ENCODE measurements around the gene EIF2B2.
"Not testable (repeated sequence)": the region's sequence is repeated elsewhere in the genome, so short reads cannot be mapped to it uniquely, and the experiment has no call there.

The EIF2B2 gene

DNA sequence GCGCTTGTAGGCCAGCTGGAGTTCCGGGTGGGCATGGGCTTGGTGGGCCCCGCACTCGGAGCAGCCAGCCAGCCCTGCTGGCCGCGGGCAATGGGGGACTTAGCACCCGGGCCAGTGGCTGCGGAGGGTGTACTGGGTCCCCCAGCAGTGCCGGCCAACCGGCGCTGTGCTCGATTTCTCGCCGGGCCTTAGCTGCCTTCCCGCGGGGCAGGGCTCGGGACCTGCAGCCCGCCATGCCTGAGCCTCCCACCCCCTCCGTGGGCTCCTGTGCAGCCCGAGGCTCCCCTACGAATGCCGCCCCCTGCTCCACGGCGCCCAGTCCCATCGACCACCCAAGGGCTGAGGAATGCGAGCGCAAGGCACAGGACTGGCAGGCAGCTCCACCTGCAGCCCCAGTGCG lies 8.5 kb upstream of the EIF2B2 start:
- DNase-seq (ENCODE audit: low spot score) = not testable (repeated sequence)

DNA sequence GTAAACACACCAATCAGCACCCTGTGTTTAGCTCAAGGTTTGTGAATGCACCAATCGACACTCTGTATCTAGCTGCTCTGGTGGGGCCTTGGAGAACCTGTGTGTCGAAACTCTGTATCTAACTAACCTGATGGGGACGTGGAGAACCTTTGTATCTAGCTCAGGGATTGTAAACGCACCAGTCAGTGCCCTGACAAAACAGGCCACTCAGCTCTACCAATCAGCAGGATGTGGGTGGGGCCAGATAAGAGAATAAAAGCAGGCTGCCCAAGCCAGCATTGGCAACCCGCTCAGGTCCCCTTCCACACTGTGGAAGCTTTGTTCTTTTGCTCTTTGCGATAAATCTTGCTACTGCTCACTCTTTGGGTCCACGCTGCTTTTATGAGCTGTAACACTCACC lies 6.9 kb upstream of the EIF2B2 start:
- DNase-seq (ENCODE audit: low spot score) = not testable (repeated sequence)

DNA sequence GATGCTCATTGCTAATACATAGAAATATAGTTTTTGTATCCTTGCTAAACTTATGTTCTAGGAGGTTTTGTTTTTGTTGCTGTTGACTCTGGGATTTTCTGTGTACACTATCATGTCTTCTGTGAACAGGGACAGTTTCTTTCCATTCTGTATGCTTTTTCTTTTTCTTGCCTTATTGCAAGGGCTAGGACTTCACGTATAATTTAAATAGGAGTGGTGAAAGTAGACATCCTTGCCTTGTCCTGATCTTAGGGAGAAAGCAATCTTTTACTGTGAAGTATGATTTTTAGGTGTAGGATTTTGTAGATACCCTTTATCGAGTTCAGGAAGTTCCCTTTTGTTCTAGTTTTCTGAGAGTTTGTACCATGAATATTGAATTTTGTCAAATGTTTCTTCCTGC lies 1.5 kb upstream of the EIF2B2 start:
- DNase-seq (ENCODE audit: low spot score) = no peak

DNA sequence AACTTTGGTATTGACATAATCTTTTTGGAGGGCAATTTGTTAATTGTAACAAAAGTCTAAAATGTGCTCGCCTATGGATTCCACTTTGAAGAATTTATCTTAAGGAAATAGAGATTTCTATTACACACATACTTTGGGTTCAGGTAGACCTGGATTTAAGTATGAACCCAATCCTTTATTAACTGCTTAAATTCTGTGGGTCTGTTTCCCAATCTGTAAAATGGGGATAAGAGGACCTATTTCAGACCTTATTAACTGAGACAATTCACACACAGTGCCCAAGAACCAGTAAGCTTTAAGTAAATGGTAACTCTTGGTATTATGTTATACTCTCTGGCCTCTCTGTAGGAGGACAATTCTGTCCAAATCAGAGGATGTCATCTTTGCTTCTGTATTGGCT lies 822 bp upstream of the EIF2B2 start:
- DNase-seq (ENCODE audit: low spot score) = no peak

DNA sequence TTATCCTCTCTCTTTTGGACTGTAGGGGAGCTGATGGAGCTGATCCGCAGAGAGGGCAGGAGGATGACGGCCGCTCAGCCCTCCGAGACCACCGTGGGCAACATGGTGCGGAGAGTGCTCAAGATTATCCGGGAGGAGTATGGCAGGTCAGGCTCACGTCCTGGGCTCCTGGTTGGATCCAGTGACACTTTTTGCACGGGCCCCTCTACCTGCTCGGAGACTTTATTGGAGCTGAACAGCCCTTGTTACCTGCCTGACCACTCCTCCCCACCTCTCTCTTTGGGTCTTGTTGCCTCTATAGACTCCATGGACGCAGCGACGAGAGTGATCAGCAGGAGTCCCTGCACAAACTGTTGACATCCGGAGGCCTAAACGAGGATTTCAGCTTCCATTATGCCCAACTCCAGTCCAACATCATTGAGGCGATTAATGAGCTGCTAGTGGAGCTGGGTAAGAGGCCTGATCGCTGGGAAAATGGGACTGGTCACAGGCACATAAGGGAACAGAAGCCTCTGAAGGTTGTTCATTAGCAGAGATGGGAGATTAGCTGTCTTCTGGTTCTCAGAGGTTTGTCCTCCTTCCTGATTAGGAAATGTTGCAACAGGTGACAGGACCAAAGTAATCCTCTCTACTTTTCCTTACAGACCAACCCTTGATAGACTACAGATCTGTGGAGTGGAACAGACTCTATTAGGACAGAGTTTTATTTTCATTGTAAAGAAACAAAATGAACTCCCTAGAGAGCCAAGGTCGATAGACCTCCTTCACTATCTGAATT lies 718 bp downstream of the EIF2B2 start:
- no peak for DNase-seq (ENCODE audit: low spot score)

DNA sequence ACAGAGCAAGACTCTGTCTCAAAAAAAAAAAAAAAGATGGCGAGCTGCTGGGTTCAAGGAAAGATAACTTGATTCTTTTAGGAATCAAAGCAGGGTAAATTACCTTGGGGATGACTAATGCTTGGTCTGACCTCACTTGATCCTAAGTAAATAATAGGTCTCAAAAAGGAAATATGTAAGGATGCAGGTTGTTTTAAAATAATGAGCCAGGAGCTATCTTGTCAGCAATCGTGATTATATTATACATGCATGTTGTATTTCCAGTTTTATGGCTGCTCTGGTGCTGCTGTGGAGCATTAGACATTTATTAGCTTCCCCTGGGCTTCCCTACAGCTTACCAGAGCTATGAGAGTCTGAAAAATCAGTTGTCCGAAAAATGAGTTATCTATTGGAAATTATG lies 2.6 kb downstream of the EIF2B2 start:
- no peak for DNase-seq (ENCODE audit: low spot score)

DNA sequence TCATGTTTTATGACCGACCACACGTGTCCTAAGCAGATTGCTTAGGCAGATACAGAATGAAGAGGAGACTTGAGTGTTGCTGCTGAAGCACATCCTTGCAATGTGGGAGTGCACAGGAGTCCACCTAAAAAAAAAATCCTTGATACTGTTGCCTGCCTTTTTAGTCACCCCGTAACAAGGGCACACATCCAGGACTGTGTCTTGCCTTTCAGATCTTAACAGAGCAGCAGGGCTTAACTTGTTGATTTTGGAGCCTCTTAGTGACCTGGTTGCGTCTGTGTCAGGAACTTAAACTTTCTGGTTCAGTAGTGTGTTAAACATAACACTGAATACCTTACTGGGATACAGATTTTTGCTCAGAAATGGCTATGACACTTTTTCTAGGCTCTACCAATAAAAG lies 6.5 kb downstream of the EIF2B2 start:
- DNase-seq (ENCODE audit: low spot score) = no peak

DNA sequence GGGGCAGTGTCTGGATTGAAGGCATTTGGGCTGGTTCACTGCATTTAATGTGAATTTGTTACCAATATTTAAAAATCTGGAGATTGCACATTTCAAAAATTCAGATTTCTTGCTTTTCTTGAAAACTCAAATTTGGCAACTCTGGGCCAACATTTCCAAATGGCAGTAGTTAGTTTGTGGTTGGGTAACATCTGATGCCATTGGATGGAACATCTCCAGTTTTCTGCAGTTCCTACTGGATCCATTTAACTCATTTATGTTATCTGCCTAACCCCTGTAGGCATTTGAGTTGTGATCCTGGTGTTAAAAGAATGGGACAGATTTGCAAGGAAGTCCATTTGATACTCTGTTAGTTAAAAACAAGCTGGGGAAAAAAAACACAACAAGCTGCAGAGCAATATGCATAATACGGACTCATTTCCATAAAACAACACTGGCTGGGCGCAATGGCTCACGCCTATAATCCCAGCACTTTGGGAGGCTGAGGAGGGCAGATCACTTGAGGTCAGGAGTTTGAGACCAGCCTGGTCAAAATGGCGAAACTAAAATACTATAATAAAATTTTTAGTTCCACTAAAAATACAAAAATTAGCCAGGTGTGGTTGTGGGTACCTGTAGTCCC lies 7.9 kb downstream of the EIF2B2 start:
- peak; percentile 32 for DNase-seq (ENCODE audit: low spot score)

DNA sequence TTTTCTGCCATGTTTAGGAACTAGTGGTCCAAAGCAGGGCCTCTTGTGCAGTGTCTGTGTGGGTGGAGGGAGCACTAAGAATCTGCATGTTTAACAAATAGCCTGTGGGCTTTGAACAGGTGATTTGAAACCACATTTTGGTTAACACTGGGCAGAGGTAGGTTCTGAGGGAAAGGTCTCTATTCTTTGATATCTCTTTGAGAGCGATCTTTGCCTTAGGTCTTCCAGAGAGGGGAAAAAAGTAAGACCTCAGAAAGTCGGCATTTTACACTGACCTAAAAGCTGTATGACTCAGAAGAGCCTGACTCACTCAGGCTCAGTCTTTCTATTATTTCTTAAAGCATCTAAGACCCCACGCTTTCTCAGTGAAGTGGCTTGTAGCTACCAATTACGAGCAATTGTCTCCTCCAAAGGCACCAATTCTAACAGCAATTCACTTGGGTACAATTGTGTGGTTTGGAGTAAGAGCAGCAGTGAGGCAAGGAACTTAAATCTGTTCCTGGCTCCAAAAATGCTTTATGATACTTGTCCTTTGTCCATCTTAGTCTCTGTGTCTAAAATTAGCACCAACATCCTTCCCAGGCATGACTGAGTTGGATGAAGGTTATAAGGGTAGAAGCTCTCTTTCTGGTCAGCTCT lies 8.8 kb downstream of the EIF2B2 start:
- DNase-seq (ENCODE audit: low spot score) = peak; percentile 62

DNA sequence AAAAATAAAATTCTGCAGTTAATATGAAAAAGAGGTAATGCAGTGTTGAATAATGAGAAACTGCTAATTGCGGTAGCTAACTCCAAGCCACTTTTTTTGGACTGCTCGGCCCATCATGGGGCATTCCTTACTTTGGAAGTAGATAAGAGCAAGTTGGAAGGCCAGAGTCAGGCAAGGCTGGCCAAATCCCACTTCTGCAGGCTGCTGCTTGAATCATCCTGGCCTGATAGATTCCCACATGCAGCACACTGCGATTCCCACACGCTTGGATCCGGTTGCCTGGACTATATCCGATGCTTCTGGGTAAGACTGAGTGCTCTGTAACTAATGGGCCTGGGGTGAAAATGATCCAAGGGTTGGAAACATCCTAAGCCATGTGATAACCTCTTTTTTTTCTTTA lies 10.6 kb downstream of the EIF2B2 start:
- no peak for DNase-seq (ENCODE audit: low spot score)

DNA sequence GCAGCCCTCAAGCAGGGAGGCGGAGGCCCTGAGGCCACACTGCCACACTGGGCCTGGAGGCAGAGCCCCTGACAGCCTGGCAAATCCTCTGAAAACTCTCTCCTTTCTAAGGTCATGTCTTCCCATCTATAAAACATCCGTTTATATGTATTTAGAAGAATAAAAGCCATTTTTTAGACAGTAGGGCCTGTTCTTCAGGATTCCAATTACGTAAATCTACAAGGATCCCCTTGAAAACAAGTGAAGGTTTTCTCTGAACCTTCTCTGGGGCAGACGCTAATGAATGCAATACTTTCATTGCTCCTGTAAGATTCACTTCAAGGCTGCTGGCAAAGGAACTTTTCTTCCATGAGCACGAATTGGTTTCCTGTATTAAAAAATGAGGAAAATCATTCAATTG lies 12.8 kb downstream of the EIF2B2 start:
- no peak for DNase-seq (ENCODE audit: low spot score)

DNA sequence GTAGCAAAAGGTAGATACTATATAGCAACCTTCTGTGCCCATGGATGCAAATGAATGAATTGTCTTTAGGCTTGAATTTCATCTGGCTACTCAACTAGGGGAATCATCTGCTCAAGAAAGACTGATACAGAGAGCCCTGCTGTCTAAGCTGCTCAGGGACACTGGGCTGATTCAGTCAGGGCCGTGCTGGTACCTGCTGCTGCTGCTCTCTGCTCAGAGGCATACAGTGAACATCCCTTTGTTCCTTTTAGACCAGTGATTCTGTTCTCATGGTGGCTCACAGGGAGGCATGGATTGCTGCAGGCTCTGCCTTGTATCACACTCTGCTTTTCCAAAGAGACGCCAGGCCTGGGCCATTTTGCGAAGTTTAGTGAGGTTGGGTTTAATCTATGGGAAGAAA lies 14.1 kb downstream of the EIF2B2 start:
- no peak for DNase-seq (ENCODE audit: low spot score)

DNA sequence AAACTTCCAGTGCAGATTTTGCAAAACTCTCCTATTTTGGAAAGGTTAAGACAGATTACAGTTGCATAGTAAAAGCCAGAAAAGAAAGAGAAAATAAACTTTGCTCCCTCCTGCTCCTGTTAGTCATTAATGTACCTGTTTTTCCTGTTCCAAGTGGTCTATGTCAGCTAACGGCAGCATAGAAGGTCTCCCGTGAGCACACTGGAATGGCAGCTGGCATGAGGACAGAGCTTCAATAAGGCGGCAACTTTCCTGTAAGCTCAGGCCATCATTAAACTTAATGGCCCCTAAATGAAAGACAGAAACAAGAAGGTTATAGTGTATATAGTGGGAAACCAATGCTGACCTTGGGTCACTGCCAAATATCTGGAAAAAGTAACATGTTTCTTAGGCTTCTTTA lies 16.0 kb downstream of the EIF2B2 start:
- no peak for DNase-seq (ENCODE audit: low spot score)

DNA sequence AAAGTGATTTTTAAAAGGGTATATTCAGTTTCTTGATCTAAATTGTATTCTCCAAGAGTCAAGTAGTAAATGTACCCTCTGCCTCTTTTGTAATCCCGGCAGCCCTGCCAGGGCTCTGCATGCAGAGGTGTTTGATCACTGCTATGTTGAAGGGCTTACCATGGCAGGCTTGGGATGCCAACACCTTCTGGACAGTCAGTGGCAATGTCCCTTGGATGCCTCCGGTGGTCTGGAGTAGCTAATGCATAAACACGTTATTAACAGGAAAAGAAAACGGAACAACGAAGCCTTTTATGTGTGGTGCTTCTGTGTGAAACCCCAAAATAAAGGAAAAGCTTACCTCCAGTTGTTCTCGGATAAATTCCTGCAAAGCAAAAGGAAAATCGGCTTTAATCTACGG lies 19.9 kb downstream of the EIF2B2 start:
- peak; percentile 22 for DNase-seq (ENCODE audit: low spot score)

DNA sequence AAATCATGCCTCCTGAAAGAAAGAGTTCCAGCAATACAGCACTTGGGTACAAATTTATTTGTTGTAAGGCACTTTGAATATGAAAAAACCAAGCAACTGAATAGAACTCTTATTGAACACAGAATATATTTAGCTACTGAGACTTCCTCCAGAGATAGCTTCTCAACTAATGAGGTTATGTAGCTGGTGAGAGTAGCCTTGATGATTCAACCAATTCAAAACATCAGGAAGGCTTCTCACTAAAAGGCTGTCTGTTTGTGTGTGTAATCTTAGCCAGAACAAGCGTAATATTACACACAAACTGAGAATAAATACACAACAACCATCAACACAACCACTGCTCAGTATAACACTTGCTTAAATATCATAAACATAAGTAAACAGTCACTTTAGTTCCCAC lies 20.4 kb downstream of the EIF2B2 start:
- no peak for DNase-seq (ENCODE audit: low spot score)

DNA sequence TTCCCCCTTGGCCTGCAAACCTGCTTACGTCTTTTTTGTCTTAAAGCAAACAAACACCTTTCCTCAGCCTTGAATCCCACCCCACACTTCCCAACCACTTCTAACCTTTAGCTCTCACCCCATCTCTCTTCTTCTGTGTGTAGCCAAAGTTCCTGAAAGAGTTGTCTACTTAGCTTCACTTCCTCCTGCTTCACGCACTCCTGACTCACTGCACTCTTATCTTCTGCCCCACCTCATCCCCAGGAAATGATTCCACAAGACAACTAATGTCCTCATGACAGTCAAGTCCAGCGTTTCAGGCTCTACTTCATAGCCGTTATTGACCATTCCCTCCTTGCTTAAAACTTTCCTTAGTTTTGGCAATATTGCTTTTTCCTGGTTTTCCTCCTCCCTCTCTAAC lies 22.4 kb downstream of the EIF2B2 start:
- DNase-seq (ENCODE audit: low spot score) = no peak

DNA sequence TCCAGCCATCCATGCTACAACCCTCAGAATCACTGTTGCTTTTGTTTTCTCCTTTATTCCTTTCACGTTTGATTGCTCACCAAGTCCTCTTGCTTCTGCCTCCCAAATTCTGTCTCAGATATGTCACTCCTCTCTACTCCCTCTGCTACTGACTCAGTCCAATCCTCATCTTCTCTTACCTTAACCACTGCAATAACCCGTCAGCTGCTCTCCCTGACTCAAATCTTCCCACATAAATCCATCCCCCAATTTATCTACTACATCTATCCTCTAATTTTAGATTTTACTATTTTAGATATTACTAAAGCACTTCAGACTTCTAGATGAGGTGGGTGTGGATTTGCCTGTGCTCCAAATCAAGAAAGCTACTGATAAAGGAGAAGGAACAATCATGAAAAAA lies 23.2 kb downstream of the EIF2B2 start:
- DNase-seq (ENCODE audit: low spot score) = no peak

DNA sequence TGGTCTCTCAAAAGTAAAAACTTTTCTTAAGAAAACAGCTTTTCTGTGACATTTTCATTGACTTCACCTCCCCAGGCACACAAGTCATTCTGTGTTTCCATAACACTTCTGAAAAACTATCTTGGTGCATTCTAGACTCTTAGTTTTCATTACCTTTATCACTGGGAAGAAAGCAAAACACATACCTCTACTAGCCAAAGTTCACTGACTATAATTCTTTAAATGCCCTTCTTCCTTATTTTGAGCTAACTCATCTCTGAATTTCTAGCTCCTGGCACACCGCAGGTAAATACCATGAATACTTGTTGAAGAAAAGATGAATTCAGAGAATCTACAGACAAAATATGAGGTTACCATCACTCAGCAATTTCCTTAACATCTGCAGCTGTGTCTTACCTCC lies 27.4 kb downstream of the EIF2B2 start:
- DNase-seq (ENCODE audit: low spot score) = no peak

DNA sequence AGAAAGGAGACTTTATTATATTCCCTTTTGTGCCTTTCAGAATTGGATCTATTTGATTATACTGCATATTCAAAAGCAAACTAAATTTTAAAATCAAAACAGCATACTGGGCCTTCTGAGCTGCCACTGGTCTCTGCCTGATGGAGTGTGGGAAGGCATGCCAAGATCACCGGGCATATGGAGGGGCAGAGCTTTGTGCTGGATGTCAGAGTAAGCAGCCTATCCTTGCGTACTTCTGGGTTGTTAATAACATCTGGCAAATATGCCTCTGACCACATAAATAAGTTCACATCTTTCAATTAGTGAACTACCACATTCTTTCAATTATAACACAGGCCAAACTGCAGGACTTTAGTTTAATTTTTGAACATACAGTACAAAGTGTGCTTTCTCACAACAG lies 30.2 kb downstream of the EIF2B2 start:
- no peak for DNase-seq (ENCODE audit: low spot score)

DNA sequence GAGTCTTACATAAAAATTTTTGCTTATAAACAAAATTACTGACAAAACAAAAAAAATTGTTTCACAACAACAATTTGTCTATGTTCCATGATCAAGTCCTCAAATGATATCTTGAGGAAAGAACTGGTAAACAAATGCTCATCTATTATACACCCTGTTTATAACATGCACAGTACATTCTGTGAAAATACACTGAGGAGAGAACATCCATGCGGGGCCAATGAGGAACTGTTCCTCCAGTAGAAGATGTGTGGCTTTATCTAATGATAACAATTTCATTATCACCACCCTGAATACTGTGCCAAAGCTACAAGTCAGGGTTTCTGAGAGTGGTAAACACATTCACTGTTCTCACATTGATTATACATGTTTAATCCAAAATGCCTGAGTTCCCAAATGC lies 37.8 kb downstream of the EIF2B2 start:
- no peak for DNase-seq (ENCODE audit: low spot score)

DNA sequence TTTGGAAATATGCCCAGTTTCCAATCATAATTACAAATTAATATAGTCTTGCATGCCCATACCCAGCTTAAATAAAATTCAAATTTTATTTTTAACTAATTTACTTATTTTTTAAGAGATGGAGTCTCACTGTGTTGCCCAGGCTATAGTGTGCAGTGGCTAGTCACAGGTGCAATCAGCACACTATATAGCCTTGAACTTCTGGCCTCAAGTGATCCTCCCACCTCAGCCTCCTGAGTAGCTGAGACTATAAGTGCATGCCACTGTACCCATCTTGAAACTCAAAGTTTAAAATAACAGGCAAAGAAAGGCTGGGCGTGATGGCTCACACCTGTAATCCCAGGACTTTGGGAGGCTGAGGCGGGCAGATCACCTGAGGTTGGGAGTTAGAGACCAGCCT lies 38.2 kb downstream of the EIF2B2 start:
- no peak for DNase-seq (ENCODE audit: low spot score)

DNA sequence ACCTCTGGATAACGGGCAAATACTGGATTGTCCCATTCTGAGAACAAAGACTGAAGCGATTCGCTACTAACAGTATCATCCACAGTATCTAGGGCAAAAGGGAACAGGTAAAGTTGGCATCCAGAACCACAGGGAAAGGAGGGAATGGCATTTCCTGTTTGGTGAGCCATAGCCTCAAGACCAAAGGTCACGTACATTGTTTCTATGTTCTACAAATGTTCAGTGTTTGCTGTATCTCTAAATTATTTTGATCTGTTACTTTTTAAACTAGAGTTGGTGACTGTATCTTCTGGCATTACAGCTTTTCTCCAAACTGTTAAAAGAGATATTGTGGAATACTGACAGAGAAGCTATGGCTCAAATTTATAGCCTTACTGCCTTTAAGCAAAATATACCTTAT lies 38.9 kb downstream of the EIF2B2 start:
- no peak for DNase-seq (ENCODE audit: low spot score)

DNA sequence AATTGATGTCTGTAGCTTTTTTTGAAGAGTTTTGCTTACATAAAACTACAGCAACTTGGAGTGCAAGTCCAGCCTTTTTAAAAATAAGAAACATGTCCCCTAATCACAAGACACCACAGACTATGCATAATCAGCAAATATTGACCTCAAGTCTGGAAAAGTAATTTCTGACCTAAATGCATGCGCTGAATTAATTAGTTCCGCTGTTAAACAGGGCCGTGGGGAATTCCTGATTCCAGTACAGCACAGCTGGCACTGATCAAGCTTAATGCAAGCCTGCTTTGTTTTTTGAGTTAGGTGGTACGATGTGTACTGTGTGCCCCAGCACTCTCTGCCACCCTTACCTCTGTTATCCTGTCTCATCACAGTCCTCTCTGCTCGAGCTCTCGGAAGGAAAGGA lies 39.3 kb downstream of the EIF2B2 start:
- no peak for DNase-seq (ENCODE audit: low spot score)

DNA sequence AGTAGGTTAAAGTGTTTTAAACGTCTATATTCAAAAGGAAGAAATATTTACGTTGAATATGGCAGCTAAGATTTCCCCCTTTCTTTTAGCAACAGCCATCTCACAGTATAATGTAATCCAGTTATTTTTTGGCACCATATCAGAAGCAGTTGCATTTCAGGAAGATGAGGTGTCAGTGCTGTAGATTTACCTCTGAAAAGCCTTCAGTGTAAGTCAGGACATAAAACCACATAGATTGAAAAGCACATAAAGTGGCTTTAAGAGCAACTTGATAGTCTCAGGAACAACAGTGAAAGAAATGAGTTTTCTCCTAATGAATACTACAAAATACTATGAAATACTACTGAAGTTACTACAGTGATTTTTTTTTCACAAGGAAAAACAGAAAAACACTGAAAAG lies 41.6 kb downstream of the EIF2B2 start:
- peak; percentile 31 for DNase-seq (ENCODE audit: low spot score)

Data from AG20443 (cell line).